ENCODE data around the gene ELL. TPM values are rescaled to one million over a fixed set of nuclear protein-coding genes. Genes with fewer than 3 reads are reported as not detected.
"Not testable (repeated sequence)": the region's sequence is repeated elsewhere in the genome, so short reads cannot be mapped to it uniquely, and the experiment has no call there.

ELL gene
- total RNA-seq, 1 experiment from 2014 or later: 14.6 TPM

GRCh38 chr19:18532168-18532890, 10.5 kb upstream of the ELL start:
- DNase-seq (ENCODE audit: low read depth): no peak

GRCh38 chr19:18531485-18531884, 9.6 kb upstream of the ELL start:
- DNase-seq (ENCODE audit: low read depth): no peak

- DNase-seq (ENCODE audit: low read depth): no peak
These were observed 7.9 kb upstream of the ELL start for GRCh38 chr19:18529782-18530181.

GRCh38 chr19:18526316-18526715, 4.4 kb upstream of the ELL start:
- DNase-seq (ENCODE audit: low read depth): no peak

- no peak for DNase-seq (ENCODE audit: low read depth)
These were observed 2.0 kb upstream of the ELL start for GRCh38 chr19:18523841-18524240.

GRCh38 chr19:18522862-18523440, 1.1 kb upstream of the ELL start:
- DNase-seq (ENCODE audit: low read depth): not testable (repeated sequence)

- DNase-seq (ENCODE audit: low read depth): peak; percentile 100
These were observed 423 bp upstream of the ELL start for GRCh38 chr19:18522124-18522861.

- DNase-seq (ENCODE audit: low read depth): no peak
These were observed 800 bp downstream of the ELL start for GRCh38 chr19:18520848-18521691.

GRCh38 chr19:18519962-18520847, 1.7 kb downstream of the ELL start:
- peak; percentile 90 for DNase-seq (ENCODE audit: low read depth)

- DNase-seq (ENCODE audit: low read depth): no peak
These were observed 3.2 kb downstream of the ELL start for GRCh38 chr19:18518639-18519038.

GRCh38 chr19:18517606-18518005, 4.3 kb downstream of the ELL start:
- no peak for DNase-seq (ENCODE audit: low read depth)

GRCh38 chr19:18515959-18516358, 5.9 kb downstream of the ELL start:
- no peak for DNase-seq (ENCODE audit: low read depth)

GRCh38 chr19:18514800-18515682, 6.8 kb downstream of the ELL start:
- peak; percentile 29 for DNase-seq (ENCODE audit: low read depth)

- DNase-seq (ENCODE audit: low read depth): no peak
These were observed 8.0 kb downstream of the ELL start for GRCh38 chr19:18513868-18514267.

GRCh38 chr19:18510216-18510615, 11.7 kb downstream of the ELL start:
- no peak for DNase-seq (ENCODE audit: low read depth)

GRCh38 chr19:18508585-18508984, 13.3 kb downstream of the ELL start:
- DNase-seq (ENCODE audit: low read depth): no peak

- no peak for DNase-seq (ENCODE audit: low read depth)
These were observed 14.0 kb downstream of the ELL start for GRCh38 chr19:18507727-18508440.

- DNase-seq (ENCODE audit: low read depth): no peak
These were observed 14.7 kb downstream of the ELL start for GRCh38 chr19:18507021-18507726.
